Subcutaneous adipose tissue (tissue), 4 donors: ENCODE data around the gene SMOC1. TPM values are rescaled to one million over a fixed set of nuclear protein-coding genes. Genes with fewer than 3 reads are reported as not detected.

Experiments used
- total RNA-seq, 4 donors: library from RNA; depleted of rRNA; stranded (reverse); fragments of >200 nt; gene quantifications; one replicate each; pipeline ENCODE4 v1.1.0, GENCODE V29; 2016
- TF ChIP-seq, protein P1 (sequence below): fragments of 450-650 bp; IDR thresholded peaks from one replicate; pipeline ENCODE4 v1.5.1; 2016; ENCODE audit warnings: low read depth, mild to moderate bottlenecking, control low read depth, antibody characterized with exemption, moderate library complexity

Gene SMOC1
- total RNA-seq, 4 donors from 2014 or later = 7.7 to 38.1 (median 29.9) TPM

DNA sequence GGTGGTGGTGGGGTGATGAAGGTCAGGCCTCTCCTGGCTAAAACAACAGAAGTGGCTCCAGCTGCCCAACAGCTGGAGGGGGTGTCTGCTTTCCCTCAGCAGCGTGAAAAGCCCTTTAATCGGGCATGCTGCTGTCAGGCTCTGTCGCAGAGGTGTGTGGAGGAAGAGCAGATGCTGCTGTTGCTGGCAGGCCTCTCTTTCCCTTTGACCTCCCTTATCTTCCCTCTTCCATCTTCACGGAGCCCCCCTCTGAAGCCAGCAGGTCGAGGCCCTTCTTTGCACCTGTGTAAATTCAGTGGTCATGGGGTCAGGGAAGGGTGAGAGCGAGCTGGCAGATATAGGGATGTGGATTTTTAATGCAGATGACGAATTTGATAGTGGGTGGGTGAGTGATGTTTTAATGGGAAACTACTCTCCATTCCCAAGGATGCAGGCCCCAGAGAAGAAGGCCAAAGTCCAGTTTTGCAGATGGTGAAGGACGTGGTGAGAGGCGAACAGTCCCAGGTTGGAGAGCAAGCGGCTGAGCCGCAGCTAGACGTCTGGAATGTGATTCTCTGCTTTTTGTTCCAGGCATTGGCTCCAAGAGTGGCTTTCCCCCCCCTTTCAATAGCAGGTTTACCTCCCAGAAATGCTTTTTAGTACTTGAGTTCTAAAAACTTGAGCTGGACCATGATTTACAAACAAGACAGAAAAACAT, 64.0 kb downstream of the SMOC1 start:
- TF ChIP-seq, protein P1, sequence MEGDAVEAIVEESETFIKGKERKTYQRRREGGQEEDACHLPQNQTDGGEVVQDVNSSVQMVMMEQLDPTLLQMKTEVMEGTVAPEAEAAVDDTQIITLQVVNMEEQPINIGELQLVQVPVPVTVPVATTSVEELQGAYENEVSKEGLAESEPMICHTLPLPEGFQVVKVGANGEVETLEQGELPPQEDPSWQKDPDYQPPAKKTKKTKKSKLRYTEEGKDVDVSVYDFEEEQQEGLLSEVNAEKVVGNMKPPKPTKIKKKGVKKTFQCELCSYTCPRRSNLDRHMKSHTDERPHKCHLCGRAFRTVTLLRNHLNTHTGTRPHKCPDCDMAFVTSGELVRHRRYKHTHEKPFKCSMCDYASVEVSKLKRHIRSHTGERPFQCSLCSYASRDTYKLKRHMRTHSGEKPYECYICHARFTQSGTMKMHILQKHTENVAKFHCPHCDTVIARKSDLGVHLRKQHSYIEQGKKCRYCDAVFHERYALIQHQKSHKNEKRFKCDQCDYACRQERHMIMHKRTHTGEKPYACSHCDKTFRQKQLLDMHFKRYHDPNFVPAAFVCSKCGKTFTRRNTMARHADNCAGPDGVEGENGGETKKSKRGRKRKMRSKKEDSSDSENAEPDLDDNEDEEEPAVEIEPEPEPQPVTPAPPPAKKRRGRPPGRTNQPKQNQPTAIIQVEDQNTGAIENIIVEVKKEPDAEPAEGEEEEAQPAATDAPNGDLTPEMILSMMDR = no peak

DNA sequence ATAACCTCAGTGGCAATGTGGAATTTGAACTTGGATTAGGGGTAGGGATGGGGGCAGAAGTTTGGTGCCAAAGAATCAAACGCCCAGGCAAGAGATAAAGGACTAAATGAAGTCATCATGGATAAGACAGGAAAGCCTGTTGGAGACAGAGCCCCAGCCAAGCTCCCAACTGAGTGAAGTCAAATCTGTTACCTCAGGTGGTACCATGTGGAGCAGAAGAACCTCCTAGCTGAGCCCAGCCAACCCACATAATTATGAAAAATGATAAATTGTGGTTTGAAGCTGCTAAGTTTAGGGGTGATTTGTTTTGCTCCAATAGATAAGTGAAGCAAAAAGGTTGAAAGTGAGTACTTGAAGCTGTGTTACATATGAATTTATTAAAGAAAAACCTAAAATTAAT, 66.1 kb downstream of the SMOC1 start:
- TF ChIP-seq, protein P1 = no peak

DNA sequence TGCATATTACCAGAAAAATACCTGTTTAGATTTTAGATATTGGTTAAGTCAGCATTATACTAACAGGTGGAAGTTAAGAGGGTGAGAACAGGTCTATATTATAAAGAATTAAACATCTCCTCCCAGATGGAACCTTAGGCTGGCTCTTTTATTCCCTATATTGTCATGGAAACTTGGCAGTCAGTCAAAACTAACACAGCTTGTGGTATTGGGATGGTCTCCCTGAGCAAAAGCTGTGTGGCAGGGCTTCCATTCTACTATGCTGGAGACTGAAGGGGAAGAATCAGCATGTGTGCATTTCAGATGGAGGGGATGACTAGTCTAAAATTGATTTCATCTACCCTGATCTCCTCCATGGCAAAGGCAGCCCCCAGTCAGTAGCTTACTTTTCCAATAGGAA, 66.7 kb downstream of the SMOC1 start:
- TF ChIP-seq, protein P1 = no peak

DNA sequence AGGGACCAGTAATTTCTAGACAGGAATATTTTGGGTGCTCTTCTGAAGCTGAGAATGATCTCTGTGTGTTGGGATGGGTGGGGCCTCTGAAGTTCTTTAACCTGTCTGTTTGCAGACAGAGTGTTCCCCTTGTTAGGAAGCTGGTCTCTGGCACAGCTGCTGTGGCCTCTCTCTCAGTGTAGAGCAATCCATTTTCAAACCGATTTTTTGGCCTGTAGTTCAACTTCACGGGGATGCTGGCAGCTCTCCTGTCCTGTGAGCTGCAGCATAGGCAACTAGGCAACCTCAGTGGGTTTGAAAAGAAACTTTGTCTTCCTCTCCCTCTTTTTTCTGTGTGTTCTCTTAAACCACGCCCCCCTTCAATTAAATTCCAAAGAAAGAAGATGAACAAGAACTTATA, 69.1 kb downstream of the SMOC1 start:
- TF ChIP-seq, protein P1 = no peak

DNA sequence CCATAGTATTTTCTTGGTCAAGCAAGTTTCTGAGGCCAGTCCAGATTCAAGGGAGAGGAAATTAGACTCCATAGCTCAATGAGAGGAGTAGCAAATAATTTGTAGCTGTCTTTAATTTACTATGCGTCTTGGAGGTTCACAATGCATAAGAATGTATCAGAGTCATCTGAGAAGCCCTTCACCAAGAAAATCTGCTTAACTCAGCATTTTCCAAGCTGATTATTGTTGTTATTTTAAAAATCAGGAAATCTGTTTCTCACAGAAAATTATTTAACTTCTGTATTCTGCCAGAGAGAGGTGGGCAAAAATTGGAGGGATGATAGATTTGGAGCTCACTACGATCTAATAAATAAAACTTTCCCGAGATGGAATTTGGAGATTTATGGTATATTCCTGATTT, 72.0 kb downstream of the SMOC1 start:
- TF ChIP-seq, protein P1 = no peak

DNA sequence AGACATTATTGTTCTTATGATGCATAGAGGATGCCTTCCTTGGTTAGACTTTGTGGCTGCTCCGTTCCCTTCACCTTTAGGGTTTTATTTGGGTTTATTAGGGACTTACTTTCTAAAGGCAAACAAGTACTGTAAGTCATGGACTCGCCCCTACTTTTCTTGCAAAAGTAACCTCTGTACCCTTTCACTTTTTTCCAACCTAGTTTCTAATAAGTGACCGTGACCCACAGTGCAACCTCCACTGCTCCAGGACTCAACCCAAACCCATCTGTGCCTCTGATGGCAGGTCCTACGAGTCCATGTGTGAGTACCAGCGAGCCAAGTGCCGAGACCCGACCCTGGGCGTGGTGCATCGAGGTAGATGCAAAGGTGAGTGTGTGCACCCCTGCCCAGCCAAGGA, 72.7 kb downstream of the SMOC1 start:
- TF ChIP-seq, protein P1 = no peak

DNA sequence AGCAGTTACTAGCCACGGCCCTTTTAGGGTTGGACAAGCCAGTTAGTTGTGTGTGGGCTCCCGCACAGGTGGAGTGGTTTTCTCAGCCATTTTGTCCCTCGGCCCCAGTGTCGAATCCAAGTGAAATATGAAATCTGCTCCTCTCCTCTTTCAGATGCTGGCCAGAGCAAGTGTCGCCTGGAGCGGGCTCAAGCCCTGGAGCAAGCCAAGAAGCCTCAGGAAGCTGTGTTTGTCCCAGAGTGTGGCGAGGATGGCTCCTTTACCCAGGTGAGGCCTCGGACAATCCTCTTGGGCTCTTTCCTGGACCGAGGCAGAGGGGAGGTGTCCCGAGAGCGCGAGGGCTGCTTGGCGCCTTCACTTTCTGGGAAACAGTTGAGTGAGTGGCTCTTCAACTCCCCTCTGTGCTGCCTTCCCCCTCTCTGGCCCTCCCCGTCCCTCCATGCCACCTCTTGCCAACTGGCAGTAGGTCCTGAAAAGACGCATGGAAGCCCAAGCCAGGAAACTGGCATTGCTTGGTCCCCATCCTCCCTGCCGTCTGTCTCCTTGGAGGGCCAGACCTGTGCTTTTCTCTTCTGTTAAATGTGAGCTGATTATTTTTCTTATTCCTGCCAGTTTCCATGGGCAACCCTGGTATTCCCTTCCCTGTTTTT, 74.2 kb downstream of the SMOC1 start:
- TF ChIP-seq, protein P1 = no peak
